ENCODE measurements around the gene HSPB7.
"Not testable (repeated sequence)": the region's sequence is repeated elsewhere in the genome, so short reads cannot be mapped to it uniquely, and the experiment has no call there.

HSPB7 gene

GRCh38 chr1:16005597-16005996 is 12.2 kb downstream of the HSPB7 start:
- DNase-seq, result no peak

- DNase-seq, result not testable (repeated sequence)
These were observed 16.6 kb downstream of the HSPB7 start for GRCh38 chr1:16001274-16001673.

- no peak for DNase-seq
These were observed 18.9 kb downstream of the HSPB7 start for GRCh38 chr1:15998929-15999328.

GRCh38 chr1:15997637-15998280 is 20.1 kb downstream of the HSPB7 start:
- no peak for DNase-seq

GRCh38 chr1:15997076-15997585 is 20.7 kb downstream of the HSPB7 start:
- DNase-seq, result no peak

GRCh38 chr1:15994590-15995351 is 23.1 kb downstream of the HSPB7 start:
- DNase-seq, result peak; percentile 24 to 27

GRCh38 chr1:15994081-15994480 is 23.8 kb downstream of the HSPB7 start:
- no peak for DNase-seq

GRCh38 chr1:15993666-15994065 is 24.2 kb downstream of the HSPB7 start:
- no peak for DNase-seq

- DNase-seq, result no peak
These were observed 25.0 kb downstream of the HSPB7 start for GRCh38 chr1:15992582-15993500.

- no peak for DNase-seq
These were observed 25.7 kb downstream of the HSPB7 start for GRCh38 chr1:15992187-15992553.

GRCh38 chr1:15991427-15992186 is 26.2 kb downstream of the HSPB7 start:
- no peak for DNase-seq

GRCh38 chr1:15989776-15990175 is 28.1 kb downstream of the HSPB7 start:
- DNase-seq, result no peak

GRCh38 chr1:15988856-15989736 is 28.7 kb downstream of the HSPB7 start:
- no peak for DNase-seq

GRCh38 chr1:15985611-15986297 is 32.1 kb downstream of the HSPB7 start:
- no peak for DNase-seq

GRCh38 chr1:15983275-15983674 is 34.6 kb downstream of the HSPB7 start:
- DNase-seq, result no peak

- no peak for DNase-seq
These were observed 36.2 kb downstream of the HSPB7 start for GRCh38 chr1:15981679-15982078.

GRCh38 chr1:15977947-15978346 is 39.9 kb downstream of the HSPB7 start:
- not testable (repeated sequence) for DNase-seq

GRCh38 chr1:15975805-15976680 is 41.8 kb downstream of the HSPB7 start, which contains the start of gene ZBTB17:
Gene ZBTB17 (minus strand): TSS chr1:15976101. CDS start chr1:15948495, 27,606 bp downstream.
- DNase-seq, result peak; percentile 94 to 96

GRCh38 chr1:15975358-15975804 is 42.5 kb downstream of the HSPB7 start:
- peak in 1 of 2 experiments; percentile 83 for DNase-seq

Measured in activated CD4-positive, alpha-beta T cell treated with anti-CD3 and anti-CD28 coated beads, Interleukin-2, amount 50 U/mL, for 4 hours (primary cell).